ENCODE results near the gene CLCN2. TPM values are rescaled to one million over a fixed set of nuclear protein-coding genes. Genes with fewer than 3 reads are reported as not detected.

Gene CLCN2
- total RNA-seq, 1 donor from 2014 or later, result 9.0 TPM

DNA sequence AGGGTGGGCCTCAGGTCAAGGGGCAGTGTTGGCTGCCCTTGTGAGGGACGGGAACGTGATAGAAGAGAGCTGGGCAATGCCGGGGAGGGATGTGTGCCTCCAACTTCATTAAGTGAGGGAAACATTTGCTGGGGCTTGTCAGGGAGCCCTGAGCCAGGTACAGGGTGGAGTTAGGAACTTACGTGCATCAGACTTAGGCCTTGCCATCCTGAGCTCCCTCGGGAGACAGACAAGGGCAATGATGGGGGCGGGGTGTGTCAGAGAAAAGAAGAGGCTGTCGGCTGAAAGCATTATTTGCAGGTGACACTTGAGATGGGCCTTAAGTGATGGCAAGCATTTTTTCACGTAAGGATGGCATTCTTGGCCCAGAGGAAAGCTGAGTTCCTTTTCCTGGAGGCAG lies 22.4 kb downstream of the CLCN2 start:
- DNase-seq (ENCODE audit: low read depth) (no peak), FAIRE-seq (no peak)
- no peaks in the 10 kb centered on the region for H3K9me3 ChIP-seq (ENCODE audit: insufficient read depth, low read depth, low read length)
- Mint-ChIP-seq H3K36me3 (ENCODE audit: low read depth, unreplicated experiment) (peaks cover 17% of the 10 kb centered on the region), H3K4me3 (ENCODE audit: unreplicated experiment) (peak overlapping the region; percentile 65), H3K9me3 (ENCODE audit: unreplicated experiment) (no peaks in the 10 kb centered on the region), H3K27ac (ENCODE audit: unreplicated experiment) (peak overlapping the region; percentile 81), H3K27me3 (ENCODE audit: low read depth, unreplicated experiment) (no peaks in the 10 kb centered on the region), H3K4me1 (ENCODE audit: low read depth, unreplicated experiment) (peaks cover 57% of the 10 kb centered on the region)
- H3K4me1 ChIP-seq (ENCODE audit: insufficient read depth, low read length), result peaks cover 69% of the 10 kb centered on the region
- H3K9ac ChIP-seq (ENCODE audit: low read length), result peak overlapping the region; percentile 84
- peaks cover 48% of the 10 kb centered on the region for H4K20me1 ChIP-seq (ENCODE audit: insufficient read depth, low read length)
- H3K79me2 ChIP-seq (ENCODE audit: insufficient read depth, low read length), result peaks cover 21% of the 10 kb centered on the region
- H3K4me2 ChIP-seq (ENCODE audit: low read length), result peak overlapping the region; percentile 89
- TF ChIP-seq, protein P1, sequence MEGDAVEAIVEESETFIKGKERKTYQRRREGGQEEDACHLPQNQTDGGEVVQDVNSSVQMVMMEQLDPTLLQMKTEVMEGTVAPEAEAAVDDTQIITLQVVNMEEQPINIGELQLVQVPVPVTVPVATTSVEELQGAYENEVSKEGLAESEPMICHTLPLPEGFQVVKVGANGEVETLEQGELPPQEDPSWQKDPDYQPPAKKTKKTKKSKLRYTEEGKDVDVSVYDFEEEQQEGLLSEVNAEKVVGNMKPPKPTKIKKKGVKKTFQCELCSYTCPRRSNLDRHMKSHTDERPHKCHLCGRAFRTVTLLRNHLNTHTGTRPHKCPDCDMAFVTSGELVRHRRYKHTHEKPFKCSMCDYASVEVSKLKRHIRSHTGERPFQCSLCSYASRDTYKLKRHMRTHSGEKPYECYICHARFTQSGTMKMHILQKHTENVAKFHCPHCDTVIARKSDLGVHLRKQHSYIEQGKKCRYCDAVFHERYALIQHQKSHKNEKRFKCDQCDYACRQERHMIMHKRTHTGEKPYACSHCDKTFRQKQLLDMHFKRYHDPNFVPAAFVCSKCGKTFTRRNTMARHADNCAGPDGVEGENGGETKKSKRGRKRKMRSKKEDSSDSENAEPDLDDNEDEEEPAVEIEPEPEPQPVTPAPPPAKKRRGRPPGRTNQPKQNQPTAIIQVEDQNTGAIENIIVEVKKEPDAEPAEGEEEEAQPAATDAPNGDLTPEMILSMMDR (IDR thresholded peaks at IDR 0.05; ENCODE audit: insufficient read depth, low read depth, low read length), result no peak
- no peak for TF ChIP-seq EZH2 (IDR thresholded peaks at IDR 0.05; ENCODE audit: insufficient read depth, low read length)
- H3K36me3 ChIP-seq (ENCODE audit: insufficient read depth, low read length), result peaks cover 6% of the 10 kb centered on the region
- H2AFZ ChIP-seq (ENCODE audit: low read depth, low read length), result peak overlapping the region; percentile 54
- no peaks in the 10 kb centered on the region for H3K27me3 ChIP-seq (ENCODE audit: insufficient read depth, low read length)
- peak overlapping the region; percentile 60 for H3K27ac ChIP-seq (ENCODE audit: low read depth, low read length)
- peak overlapping the region; percentile 47 for H3K4me3 ChIP-seq (ENCODE audit: insufficient read depth, low read depth, low read length)

DNA sequence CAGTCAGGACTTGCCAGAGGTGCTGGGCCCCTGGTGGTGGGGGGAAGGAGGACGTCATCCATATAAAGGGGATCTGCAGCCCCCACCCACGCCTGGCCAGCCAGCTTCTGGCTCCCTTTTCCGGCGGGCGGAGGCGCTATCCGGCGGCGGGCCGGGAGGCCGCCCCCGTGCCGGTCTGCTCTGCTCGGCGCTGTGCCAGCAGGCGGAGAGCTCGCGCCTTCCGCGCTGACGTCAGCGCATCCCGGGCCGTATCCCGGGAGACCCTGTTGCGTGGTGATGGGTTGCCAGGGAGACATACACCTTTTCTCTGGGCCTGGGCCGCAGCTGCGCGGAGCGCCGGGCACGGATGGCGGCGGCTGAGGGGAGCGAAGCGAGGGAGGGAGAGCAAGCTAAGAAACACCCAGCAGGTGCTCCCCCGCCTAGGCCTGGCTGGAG lies 22.9 kb downstream of the CLCN2 start:
- no peaks in the 10 kb centered on the region for H3K27me3 ChIP-seq (ENCODE audit: insufficient read depth, low read length)
- H3K9ac ChIP-seq (ENCODE audit: low read length), result peak overlapping the region; percentile 84
- no peaks in the 10 kb centered on the region for H3K9me3 Mint-ChIP-seq (ENCODE audit: unreplicated experiment)
- H3K36me3 ChIP-seq (ENCODE audit: insufficient read depth, low read length), result peaks cover 11% of the 10 kb centered on the region
- H3K27ac ChIP-seq (ENCODE audit: low read depth, low read length), result peak overlapping the region; percentile 78
- peaks cover 60% of the 10 kb centered on the region for H3K4me1 Mint-ChIP-seq (ENCODE audit: low read depth, unreplicated experiment)
- TF ChIP-seq, protein P1 (IDR thresholded peaks at IDR 0.05; ENCODE audit: insufficient read depth, low read depth, low read length), result no peak
- TF ChIP-seq EZH2 (IDR thresholded peaks at IDR 0.05; ENCODE audit: insufficient read depth, low read length), result no peak
- peak overlapping the region; percentile 89 for H3K4me2 ChIP-seq (ENCODE audit: low read length)
- FAIRE-seq (no peak), DNase-seq (ENCODE audit: low read depth) (peak; percentile 75)
- H4K20me1 ChIP-seq (ENCODE audit: insufficient read depth, low read length), result peaks cover 50% of the 10 kb centered on the region
- H3K9me3 ChIP-seq (ENCODE audit: insufficient read depth, low read depth, low read length), result no peaks in the 10 kb centered on the region
- no peak overlapping the region for H3K4me3 Mint-ChIP-seq (ENCODE audit: unreplicated experiment)
- H3K4me1 ChIP-seq (ENCODE audit: insufficient read depth, low read length), result peaks cover 71% of the 10 kb centered on the region
- H3K4me3 ChIP-seq (ENCODE audit: insufficient read depth, low read depth, low read length), result peak overlapping the region; percentile 47
- peak overlapping the region; percentile 81 for H3K27ac Mint-ChIP-seq (ENCODE audit: unreplicated experiment)
- H3K36me3 Mint-ChIP-seq (ENCODE audit: low read depth, unreplicated experiment), result peaks cover 17% of the 10 kb centered on the region
- H3K79me2 ChIP-seq (ENCODE audit: insufficient read depth, low read length), result peaks cover 26% of the 10 kb centered on the region
- H3K27me3 Mint-ChIP-seq (ENCODE audit: low read depth, unreplicated experiment), result no peaks in the 10 kb centered on the region
- H2AFZ ChIP-seq (ENCODE audit: low read depth, low read length), result peak overlapping the region; percentile 54

DNA sequence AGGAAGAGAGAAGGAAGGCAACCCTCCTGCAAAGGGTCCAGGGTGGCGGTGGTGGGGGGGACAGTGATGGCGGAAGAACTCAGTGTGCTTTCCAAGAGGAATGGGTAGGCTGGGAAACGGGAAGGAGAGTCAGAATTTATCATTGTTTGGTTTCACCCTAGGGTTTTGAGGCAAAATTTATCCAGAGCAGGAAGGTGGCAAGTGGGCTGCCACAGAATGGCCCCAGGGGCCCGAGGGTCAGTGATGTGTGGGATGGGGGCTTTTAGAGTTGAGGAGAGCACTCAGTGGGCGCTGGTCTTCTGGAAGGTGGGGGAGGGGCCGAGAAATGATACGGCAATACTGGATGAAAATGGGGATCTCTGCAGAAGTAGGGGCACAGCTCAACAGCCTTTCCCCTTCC lies 23.4 kb downstream of the CLCN2 start:
- peaks cover 70% of the 10 kb centered on the region for H3K4me1 ChIP-seq (ENCODE audit: insufficient read depth, low read length)
- peak overlapping the region; percentile 89 for H3K4me2 ChIP-seq (ENCODE audit: low read length)
- FAIRE-seq (no peak), DNase-seq (ENCODE audit: low read depth) (no peak)
- Mint-ChIP-seq H3K27ac (ENCODE audit: unreplicated experiment) (peak overlapping the region; percentile 70), H3K36me3 (ENCODE audit: low read depth, unreplicated experiment) (peaks cover 20% of the 10 kb centered on the region), H3K4me1 (ENCODE audit: low read depth, unreplicated experiment) (peaks cover 61% of the 10 kb centered on the region), H3K9me3 (ENCODE audit: unreplicated experiment) (no peaks in the 10 kb centered on the region), H3K4me3 (ENCODE audit: unreplicated experiment) (peak overlapping the region; percentile 66), H3K27me3 (ENCODE audit: low read depth, unreplicated experiment) (no peaks in the 10 kb centered on the region)
- H3K27me3 ChIP-seq (ENCODE audit: insufficient read depth, low read length), result no peaks in the 10 kb centered on the region
- peaks cover 50% of the 10 kb centered on the region for H4K20me1 ChIP-seq (ENCODE audit: insufficient read depth, low read length)
- no peaks in the 10 kb centered on the region for H3K9me3 ChIP-seq (ENCODE audit: insufficient read depth, low read depth, low read length)
- peak overlapping the region; percentile 78 for H3K27ac ChIP-seq (ENCODE audit: low read depth, low read length)
- H3K9ac ChIP-seq (ENCODE audit: low read length), result peak overlapping the region; percentile 84
- peaks cover 17% of the 10 kb centered on the region for H3K36me3 ChIP-seq (ENCODE audit: insufficient read depth, low read length)
- peak overlapping the region; percentile 54 for H2AFZ ChIP-seq (ENCODE audit: low read depth, low read length)
- TF ChIP-seq, protein P1 (IDR thresholded peaks at IDR 0.05; ENCODE audit: insufficient read depth, low read depth, low read length), result no peak
- TF ChIP-seq EZH2 (IDR thresholded peaks at IDR 0.05; ENCODE audit: insufficient read depth, low read length), result no peak
- peaks cover 32% of the 10 kb centered on the region for H3K79me2 ChIP-seq (ENCODE audit: insufficient read depth, low read length)
- H3K4me3 ChIP-seq (ENCODE audit: insufficient read depth, low read depth, low read length), result peak overlapping the region; percentile 47

Measured in astrocyte (in vitro differentiated cells and primary cell).